ENCODE measurements around the gene RIPK1.

DNA sequence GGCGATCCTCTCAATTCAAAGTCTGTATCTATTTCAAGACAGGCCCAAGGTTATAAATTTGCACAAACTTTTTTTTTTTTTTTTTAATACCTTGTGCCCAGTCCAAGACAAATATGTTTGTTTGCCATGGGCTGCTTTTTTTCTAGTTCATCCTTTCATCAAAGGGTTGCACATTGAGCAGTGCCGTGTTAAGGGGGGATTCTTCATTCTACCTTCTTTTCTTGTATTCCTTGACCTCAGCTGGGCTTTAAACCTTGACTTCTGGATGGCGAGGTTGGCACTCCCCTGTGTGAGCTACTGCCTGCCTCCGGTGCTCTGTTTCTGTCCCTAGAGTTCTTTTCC, 7.4 kb downstream of the RIPK1 start:
- TF ChIP-seq, protein P1, sequence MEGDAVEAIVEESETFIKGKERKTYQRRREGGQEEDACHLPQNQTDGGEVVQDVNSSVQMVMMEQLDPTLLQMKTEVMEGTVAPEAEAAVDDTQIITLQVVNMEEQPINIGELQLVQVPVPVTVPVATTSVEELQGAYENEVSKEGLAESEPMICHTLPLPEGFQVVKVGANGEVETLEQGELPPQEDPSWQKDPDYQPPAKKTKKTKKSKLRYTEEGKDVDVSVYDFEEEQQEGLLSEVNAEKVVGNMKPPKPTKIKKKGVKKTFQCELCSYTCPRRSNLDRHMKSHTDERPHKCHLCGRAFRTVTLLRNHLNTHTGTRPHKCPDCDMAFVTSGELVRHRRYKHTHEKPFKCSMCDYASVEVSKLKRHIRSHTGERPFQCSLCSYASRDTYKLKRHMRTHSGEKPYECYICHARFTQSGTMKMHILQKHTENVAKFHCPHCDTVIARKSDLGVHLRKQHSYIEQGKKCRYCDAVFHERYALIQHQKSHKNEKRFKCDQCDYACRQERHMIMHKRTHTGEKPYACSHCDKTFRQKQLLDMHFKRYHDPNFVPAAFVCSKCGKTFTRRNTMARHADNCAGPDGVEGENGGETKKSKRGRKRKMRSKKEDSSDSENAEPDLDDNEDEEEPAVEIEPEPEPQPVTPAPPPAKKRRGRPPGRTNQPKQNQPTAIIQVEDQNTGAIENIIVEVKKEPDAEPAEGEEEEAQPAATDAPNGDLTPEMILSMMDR (IDR thresholded peaks at IDR 0.05) = no peak
- TF ChIP-seq POLR2A (IDR thresholded peaks at IDR 0.05) = no peak
